OCI-LY7 (cell line): ENCODE data around the gene RTL3.

ENCODE experiments used
- CTCF ChIP-seq: fragments of 200-600 bp; sonication (generic); conservative IDR thresholded peaks from 2 replicates; pipeline ENCODE4 v1.5.1; 2014; ENCODE audit warnings: mild to moderate bottlenecking, antibody characterized with exemption, low read length, moderate library complexity, mixed read lengths
- EZH2phosphoT487 ChIP-seq: fragments of 200-600 bp; sonication (generic); IDR thresholded peaks from 2 replicates; pipeline ENCODE4 v1.6.1; 2018; ENCODE audit warnings: low read depth, borderline replicate concordance, mild to moderate bottlenecking, mixed run types, antibody characterized with exemption, low read length, moderate library complexity, mixed read lengths

DNA sequence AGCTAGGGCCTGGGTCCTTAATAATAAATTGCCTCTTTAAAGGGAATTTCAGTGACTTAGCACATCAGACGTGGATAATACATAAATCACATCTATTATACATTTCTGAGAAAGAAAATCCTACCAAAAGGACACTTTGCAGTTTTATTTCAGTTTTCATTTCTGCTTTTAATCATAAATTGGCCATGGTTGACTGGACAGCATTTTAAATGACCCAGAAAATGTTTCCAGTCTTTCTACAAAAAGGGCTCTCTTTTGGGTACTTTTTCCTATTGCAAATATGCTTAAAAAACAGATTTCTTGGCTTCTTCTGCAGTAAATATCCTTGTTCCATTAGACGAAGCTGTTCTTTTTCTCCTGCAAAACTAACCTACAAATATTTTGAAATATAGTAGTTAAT lies 46.9 kb upstream of the RTL3 start:
- no peak for TF ChIP-seq CTCF
- TF ChIP-seq EZH2phosphoT487 = no peak
